Measurements from ENCODE around the gene KIRREL3.
A peak's percentile ranks its signal among the peaks of the same experiment; 100 is the strongest.

The KIRREL3 gene

DNA sequence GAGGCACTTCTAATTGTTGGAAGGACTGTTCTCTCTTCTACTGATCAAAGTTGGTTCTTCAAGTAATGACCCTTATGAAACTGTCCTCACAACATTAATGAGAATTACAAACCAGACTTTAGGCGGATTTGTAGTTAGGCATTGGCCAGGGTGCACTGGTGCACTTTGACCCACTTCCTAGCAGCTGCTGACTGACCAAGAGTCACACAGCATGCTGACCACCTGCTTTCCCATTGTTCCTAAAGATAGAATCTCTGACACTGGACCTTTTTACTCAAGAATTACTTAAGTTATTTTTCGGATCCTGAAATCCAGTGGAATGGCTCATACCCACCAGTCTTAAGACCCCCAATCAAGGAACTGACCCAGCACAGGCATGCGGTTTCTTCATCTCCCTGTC lies 381.1 kb downstream of the KIRREL3 start:
- no peak for DNase-seq

DNA sequence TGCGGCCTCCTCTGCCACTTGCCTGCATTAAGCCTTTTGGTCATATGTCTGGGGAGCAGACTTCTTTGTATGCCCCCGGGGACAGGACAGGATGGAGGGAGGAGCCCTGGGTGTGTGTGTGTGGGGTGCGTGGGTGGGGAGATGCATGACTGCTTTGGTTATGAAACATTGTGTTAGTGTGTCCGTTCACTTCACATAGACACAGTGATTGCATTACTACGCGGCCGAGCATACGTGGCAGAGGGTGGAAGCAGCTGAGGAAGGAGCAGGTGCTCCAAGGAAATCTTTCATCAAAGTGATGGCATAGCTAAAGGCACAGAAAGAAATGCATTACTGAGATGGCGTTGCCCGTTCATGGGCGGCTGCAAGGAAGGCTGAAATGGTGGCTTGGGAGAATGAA lies 384.7 kb downstream of the KIRREL3 start:
- no peak for DNase-seq

DNA sequence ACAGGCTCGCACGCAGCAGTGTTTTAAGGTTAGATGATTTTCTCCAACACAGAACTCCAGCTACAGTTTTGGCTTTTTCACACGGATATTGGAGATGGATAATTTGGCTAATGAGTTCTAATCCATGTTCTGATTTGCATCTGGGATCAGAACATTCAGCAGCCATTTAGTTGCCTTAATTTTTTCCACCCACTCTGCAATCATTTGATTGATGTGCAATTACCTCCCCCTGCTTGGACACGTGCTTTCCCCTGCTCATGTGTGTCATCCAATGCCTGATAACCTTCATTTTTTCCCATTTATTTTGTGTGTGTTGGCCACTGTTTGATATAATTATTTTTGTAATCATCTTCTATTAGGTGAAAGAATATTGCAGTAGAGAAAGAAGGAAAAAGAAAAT lies 387.3 kb downstream of the KIRREL3 start:
- no peak for DNase-seq

DNA sequence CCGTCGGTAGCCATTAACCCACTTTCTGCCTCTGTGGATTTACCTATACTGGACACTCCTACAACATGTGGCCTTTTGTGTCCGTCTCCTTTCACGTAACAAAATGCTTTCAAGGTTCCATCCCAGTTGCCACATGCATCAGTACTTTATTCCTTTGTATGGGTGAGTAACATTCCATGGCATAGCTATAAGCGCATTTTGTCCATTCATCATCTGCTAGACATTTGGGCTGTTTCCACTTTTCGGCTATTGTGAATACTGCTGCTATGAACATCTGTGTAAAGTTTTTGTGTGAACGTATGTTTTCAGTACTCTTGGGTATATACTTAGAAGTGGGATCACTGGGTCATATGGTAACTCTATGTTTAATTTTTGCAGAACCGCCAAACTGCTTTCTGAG lies 387.9 kb downstream of the KIRREL3 start:
- no peak for DNase-seq

DNA sequence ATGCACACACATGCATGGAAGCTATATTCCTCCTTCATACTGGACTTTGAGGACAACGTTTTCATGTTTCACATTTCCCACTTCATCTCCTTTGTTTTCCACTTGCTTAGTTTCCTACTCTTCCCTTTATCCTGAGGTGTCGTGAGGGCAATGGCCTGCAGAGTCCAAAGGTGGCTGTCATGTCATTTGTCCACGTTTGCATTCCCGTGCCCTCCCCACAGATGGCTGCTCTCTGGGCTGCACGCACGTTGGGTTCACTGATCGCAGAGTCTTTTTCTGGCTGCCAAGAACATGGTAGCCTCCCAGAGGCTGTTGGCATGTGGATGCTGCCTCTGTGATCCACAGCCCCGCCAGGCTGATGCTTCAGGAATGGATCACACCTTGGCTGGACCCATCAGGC lies 389.1 kb downstream of the KIRREL3 start:
- no peak for DNase-seq

DNA sequence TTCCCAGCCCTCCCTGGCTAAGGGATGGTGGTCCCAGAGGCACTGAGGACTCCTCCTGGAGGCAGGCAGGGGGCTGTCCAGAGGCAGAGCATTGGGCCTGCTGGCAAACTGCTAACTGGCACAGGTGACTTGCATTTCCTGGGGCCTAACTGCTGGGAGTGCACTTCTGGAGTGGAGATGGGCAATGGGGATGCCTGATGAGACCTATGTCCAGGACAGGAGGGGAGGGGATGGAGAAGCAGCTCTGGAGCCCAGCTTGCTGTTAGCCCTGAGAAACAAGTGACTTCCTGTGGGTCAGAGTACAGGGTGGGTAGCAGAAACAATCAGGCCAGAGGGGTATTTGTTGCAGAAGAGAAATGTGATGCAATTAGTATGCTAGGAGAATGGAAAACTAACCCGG lies 391.9 kb downstream of the KIRREL3 start:
- peak; percentile 48 for DNase-seq

DNA sequence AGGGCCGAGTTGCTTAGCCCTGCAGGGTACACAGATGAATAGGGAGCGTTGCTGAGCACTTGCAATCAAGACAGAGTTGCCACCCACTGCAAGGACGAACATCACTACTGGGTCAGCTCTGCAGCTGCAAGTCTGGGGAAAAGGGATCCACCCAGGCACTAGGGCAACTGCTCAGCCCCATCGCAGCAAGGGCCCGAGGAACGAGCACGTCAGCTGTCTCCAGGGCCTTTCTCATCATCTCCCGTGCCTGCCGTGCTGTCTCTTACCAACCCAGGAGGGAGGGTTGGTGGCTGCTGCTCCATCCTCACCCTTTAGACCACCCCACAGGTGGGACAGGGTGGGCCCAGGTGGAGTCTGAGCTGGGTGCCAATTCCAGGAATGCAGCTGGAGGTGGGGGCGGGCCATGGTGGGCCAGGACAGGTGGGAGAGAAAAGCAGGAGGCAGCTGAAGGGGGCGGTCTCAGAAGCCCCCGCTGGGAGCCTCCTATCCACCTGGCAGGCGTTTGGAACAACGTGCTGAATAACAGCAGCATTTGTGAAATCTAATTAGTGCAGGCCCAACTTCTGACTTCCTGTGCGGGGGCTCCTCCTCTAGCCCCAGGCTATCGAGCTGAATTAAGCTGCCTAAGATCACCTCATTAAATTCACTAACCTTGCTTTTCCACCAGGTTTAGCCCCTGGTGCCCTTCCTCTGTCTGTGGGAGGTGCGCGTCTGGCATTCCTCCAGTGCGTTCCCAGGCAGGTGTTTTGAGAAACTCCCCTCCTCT lies 392.6 kb downstream of the KIRREL3 start:
- DNase-seq, result peak; percentile 81

DNA sequence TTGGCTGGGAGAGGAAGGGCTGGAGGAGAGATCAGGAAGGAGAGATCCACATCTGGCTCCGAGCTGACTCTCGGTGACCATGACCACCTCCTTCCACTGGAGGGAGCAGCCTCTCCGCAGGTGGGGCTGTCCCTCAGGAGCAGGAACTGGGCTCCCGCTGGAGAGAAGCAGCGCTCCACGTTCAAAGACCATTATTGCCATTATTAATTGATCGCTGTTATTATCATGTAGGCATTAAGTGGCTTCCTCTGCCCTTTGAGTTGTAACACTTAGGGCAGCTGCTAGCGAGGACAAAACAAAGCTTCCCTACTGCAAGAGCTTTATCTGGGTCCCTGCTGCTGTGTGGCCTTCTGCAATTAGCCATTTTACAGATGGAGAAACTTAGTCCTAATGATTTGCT lies 393.2 kb downstream of the KIRREL3 start:
- DNase-seq, result peak; percentile 60

DNA sequence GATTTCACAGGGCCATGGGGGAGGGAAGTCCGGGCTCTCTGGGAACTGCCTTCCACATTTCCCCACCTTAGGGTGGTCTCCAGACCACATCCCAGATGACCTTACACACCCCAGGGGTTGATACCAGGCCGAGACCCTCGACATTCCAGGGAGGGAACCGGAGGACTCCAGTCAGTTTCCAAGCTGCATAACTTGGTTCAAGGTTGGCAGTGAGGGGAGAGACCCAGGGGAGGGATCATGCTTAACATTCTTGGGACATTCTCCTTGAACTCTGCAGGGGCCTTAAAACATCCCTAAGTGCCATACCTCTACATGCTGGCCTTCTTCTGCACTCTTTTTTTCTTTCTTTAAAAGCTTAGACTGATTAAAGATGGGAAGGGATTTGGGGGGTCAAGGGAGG lies 394.1 kb downstream of the KIRREL3 start:
- DNase-seq, result no peak

DNA sequence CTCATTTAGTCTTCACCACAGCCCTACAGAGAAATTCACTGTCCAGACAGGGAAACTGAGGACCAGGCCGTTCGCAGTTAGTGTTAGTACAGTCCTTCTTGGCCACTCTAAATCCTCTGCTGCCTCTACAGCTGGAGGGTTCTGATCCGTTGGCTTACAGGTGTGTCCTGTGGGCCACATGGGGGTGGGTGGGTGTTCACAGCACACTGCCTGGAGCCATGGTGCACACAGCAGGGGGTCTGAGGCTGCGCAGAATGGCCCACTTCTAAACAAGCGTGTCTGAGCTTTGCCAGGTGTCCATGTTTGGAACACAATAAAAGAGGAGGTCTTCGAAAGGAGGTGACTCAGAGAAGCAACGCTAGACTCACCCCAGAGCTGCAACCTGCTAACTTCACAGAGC lies 396.1 kb downstream of the KIRREL3 start:
- peak; percentile 92 for DNase-seq

DNA sequence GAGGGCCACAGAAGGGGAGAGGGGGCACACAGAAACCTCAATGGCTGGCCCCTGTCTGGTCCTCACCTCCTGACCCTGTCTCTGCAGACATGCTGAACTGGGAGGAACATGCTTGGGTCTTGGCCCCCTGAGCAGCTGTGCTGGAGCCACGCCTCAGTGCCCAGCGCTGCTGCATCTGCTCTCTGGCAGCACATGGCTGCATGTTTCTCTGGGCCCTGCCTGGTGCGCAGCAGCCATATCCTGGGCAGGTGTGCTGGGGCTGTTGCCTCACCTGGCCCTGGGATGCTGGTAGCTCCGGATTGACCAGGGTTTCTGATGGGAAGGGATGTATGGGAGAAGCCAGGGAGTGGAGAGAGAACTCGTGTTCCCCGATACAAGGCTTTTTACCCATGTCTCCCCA lies 397.1 kb downstream of the KIRREL3 start:
- peak; percentile 28 for DNase-seq

DNA sequence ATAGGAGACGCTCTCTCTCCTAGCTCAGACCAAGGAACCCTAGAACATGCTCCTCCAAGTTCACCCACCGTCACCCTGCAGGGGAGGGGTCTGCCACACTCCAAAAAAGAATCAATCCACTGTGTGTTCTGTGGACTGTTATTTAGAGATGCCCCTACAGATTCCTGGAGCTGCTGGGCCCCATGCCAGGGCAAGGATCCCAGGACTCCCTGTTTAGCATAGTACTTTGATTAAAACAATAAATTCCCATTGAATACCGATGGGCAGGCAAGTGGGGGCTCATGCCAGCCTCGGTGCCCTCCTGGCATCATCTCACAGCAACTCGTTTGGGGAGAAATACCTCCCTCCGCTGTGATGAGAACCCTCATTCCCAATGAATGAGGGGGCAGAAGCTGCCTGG lies 397.6 kb downstream of the KIRREL3 start:
- DNase-seq, result no peak

DNA sequence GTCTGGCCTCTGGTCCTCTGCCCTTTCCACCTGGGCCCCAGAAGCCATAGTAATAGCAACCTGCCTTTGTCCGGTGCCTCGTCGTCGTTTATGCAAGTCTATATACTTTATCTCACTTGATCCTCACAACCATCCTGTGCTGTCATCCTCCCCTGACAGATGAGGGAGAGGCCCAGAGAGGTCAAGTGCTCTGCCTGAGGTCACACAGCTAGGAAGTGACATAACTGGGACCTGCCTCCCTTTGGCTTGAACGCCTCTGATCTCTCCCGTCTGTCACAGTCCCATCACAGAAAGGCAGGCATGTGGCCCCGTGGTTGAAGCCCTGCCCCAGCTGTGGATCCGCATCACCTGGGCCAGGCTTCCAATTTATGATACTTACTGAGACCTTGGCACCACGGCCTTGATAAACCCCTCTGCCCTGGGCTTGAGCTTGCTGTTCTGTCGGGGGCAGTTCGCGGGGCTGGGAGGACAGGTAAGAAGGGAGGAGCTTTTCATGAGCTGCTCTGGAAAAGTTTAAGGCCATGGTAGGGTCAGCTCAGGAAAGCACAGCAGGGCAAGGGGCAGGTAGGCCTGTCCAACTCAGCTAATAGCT lies 398.1 kb downstream of the KIRREL3 start:
- no peak for DNase-seq

DNA sequence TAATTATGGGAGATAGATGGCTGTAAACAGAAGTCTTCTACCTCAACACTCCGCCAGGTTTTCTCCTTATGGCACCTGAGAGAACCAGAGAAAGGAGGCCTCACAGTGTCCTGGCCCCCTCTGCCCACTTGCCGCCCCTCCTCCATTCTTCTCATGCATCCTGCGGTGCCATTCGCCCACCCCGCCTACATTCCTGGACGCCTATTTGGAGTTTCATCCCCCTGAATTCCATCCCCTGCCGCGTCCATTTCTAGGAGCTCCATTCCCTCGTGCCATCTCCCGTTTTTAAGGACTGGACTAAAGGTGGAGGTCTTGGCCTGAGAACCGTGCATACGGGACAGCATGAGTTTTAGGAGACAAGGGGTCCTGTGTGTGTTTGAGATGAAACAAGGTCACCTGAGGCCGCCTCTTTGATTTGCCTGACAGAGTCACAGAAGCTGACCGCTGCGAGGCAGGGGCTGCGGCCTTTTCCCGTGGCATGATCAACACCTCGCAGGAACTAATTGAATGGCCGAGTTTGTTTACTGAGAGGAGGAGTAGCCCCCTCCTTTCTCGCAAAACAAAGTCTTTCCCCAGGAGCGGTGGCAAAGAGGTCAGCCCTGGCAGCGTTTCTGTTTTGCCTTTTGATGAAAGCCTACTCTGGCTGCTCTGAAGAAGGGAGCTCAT lies 398.9 kb downstream of the KIRREL3 start:
- no peak for DNase-seq

DNA sequence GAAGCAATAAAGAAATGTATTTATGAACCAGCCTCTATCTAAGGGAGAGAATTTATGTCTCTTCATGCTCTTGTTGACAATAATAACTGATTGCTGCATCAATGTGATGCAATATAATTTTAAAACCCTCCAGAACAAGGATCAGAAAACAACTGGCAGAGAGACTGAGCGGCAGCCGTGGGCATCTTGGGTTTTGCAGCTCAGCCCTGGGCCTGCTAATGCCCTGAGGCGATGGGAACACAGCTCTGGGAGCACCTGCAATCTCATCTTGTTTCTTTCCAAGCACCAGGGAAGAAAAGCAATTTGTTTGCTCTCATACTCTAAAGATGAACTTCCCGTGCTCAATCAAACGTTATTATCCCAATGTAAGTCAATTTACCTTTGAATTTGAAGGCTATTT lies 399.4 kb downstream of the KIRREL3 start:
- DNase-seq, result no peak

DNA sequence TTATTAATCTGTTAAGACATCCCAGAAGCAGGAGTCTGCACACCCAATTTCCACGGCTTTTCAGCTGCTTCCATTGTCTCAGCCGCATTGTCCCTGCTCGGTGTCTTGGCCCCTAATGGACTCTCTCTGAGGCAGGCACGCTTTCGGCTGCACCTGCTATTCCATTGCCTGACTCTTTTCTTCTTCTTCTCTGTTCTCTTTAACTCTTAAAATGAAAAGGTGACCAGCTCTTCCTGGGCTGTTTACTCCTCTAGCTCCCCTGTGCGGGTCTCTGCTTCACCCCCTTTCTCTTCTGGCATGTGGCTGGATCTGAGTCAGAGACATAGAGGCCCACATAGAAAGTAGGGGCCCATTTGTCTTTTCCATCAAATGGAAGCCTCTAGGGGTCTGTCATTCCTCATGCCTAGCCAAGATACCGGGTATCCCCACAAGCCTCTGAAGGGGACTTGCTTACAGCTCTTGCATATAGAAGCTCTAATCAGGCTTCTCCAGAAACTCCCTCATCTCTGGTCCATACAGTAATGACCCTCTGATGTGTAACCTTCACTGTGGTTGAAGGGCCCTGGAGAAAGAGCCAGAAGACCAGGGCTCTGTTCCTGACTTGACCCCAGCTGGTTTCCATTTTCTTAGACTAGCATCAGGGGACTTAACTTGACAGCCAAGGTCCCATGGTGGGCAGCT lies 401.2 kb downstream of the KIRREL3 start:
- no peak for DNase-seq

DNA sequence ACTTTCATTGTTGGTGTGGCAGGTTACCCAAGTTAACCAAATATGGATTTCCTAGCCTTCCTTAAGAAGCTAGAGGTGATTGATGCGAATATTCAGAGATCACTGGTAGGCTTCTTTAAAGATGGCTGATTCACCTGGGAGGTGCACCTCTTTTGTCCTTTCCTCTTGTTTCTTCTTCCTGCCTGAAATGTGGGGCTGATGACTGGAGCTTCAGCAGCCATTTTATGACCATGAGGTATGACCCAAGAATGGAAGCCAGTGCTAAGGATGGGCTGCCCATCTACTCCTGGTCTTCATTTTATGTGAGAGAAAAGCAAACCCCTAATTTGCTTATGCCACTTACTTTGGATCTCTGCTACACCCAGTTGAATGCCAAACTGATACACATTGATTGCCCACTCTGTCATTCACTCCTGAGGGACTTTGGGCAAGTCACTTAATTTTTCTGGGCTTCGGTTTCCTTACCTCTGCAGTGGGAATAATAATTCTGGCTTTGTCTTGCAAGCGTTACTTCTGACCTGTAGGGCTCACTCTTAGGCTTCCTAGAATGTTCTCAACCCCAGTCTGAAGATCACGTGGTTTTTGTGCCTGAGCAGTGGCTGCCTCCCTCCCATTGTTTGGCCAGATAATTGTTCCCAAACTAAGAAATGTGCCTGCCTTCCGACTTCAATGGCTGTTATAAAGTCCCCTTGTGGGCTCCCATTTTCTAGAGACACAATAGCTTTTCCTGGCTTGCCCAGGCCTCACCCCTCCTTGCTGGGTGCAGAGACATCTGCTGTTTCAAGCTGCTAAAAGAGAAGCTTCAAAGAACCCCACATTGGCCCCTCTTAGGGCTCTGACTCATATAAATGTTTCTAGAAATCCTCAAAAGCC lies 402.0 kb downstream of the KIRREL3 start:
- no peak for DNase-seq

DNA sequence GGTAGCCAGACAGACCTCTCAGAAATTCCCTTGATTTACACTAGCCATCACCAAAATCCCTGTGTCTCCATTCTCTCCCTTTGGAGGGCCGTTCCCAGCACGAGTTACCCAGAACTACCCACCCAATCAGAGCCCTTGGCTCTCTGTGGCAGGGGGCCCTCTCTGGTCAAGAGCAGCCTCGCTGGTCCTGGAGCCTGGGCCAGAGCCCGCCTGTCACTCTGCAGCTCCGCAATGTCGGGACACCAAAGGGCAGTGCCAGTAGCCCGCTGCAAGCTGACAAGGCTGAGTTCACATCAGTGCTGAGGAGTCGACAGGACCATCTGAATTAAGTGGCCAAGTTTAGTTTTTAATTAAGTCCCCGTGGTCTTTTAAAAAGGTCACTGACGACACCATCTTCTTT lies 403.5 kb downstream of the KIRREL3 start:
- no peak for DNase-seq

DNA sequence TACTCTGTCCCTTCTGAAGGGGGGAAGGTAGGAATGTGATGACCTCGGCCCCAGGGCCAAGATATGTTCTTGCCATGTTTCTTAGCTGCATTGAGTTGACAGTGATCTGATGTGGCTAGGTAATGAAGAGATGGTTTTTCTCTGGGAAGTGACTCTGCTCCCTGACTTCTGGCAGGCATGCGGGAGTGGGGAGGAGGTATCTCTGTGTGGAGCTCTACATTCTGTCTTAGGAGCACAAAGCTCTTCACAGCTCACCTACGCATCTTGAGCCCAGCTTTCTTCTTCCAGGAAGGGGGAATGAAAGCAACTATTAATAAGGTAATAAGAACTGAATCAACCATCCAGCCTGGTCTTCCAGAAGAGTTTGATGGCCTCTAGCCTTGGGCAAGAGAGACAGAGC lies 404.1 kb downstream of the KIRREL3 start:
- DNase-seq, result no peak

DNA sequence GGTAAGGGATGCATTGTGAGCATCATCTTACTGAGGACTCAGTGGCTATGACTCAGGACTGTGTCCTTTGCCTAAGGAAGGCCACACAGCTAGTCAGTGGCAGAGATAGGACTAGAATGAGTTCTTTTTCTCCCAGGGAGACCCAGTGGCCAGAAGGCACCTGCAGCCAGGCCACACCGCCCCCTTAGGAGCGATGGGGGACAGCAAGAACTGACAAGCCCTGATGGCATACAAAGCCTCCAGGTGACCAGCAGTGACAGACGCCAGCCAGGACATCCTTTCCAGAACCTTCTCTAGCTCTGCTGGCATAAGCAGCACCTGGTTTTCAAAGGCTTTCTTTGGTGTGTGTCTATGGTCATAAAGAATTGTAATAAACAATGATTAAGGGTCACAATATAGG lies 405.0 kb downstream of the KIRREL3 start:
- no peak for DNase-seq

DNA sequence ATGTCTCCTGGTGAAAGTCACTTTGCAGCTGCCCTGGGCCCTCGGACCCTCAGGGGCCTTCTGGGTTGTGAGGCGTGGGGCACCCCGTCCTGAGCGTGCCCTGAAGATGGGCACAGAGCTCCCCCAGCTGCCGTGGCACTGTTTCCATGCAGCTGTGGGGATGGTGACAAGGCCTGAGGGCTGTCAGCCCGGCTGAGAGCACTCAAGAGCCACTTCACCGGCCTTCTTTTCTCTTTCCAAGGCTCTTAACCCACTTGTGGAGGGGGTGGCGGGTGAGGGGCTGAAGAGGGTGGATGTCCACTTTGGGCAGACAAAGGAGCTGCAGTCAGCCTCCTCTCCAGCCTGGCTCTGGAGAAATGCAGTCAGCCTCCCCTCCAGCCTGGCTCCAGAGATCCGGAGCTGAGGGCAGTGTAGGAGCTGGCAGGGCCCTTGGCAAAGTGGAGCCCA lies 405.6 kb downstream of the KIRREL3 start:
- peak; percentile 75 for DNase-seq

DNA sequence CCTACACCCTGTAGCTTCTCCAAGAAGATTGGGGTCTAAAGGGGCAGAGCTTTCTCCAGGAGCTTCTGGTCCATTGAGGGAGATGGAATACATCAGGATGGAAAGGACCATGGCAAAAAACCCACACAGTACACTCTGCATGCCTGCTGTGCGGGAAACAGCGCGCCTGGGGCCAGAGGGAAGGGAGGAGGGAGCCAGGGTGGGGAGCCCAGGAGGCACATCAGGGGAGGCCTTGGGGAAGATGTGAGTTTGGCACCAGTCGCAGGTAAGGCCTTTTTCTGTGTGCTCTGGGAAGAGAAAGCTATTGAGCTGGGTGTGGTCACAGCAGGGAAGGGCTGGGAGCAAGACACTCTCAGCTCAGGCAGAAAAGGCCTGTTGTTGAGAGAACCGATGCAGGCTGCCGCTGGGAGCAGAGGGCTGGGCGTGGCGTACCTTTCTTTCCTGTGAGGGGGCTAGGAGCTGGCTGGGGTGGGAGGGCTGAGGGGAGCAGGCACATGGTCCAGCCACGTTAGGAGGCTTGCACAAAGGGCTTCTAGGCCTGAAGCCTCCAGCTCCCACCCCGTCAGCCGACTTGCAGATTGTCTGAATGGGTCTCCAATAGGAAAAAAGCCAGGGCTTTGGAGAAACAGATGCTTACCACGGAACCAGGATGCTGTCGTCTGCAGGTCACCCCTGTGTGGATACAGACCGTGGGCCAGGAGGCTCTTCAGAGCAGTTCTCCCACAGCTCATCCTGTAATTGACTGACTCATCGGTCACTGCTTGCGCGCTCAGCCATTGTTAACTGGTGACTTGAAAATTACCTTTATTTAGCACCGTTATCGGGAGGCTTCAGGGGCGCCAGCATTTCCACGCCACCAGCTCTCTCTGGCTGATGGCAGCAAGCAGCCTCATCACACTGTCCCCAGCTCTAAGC lies 407.8 kb downstream of the KIRREL3 start:
- peak; percentile 94 for DNase-seq
